ENCODE measurements around the gene ATP2C1.

Gene ATP2C1

DNA sequence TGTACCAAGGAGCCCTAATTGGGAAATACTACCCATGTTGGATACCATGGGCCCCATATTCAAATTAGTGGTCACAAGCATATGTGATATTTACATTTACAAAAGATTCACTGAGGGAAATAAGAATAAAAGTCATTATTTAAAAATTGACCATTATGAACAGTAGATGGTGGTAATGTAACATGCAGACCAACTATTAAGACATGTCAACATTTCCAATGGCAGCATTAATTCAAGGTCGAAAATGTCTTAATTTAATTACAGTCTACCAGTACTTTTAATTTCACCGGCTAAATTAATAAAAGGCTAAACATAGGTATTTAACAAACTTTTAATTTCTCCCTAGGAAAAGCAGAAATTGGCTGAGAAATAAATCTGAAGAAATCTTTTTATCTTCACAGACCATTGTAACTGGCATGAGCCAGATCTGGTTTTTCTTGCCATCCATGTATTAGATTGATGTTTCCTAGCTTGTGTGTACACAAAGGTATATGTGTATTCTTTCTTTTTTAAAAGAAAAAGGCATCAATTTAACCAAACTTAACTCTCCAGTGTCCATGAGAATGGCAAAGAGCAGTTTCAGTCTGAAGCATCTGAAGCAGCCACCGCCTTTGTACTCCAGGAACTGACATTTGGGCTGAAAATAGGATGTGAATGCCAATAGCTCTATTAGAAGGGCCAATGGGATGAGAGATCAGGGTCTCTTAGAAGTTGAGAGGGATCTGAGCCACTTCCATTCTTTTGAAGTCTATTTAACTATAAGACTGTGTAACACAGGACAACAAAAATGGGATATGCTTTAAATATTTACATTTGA, 159.4 kb downstream of the ATP2C1 start:
- DNase-seq, result no peak
